ENCODE results near the gene DPP9.

DNA sequence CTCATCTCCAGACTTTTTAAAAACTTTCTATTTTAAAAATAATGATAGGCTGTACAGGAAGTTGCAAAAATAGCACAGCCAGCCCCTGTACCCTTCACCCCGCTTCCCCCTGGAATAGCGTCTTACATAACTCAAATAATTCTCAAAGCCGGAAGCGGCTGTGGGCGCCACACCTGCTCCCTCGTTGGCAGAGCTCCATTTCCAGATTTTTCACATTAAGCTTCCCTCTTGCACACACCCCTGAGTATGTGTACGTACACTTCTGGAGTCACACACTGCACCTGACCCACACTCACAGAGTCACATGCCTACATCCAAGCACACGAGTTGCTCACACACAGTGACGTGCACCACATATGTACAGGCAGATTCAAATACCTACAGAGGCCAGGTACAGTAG lies 24.9 kb upstream of the DPP9 start:
- TF ChIP-seq POLR2A (IDR thresholded peaks at IDR 0.05), result no peak
- no peak for TF ChIP-seq CTCF (IDR thresholded peaks at IDR 0.05)

Data from thyroid gland (tissue), 4 donors.